ENCODE measurements around the gene AMZ1.
"Not testable (repeated sequence)": the region's sequence is repeated elsewhere in the genome, so short reads cannot be mapped to it uniquely, and the experiment has no call there.

Gene AMZ1

DNA sequence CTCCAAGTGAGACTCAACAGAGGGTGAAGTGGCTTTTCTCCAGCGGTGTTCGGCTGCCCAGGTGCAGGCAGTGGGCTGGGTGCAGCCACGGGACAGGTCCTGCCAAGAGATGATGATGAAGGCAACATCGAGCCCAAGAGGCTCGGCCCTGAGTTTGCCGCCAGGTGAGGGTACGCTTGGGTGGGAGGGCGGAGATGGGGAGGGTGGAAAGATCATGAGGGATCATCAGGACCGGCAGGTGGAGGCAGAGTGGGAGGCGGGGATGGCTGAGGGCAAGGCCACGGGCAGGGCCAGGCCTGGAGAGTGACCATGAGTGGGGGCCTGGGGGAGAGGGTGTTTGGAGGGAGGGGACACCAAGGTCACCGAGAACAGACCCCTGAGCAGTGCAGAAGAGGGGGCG, 17.8 kb upstream of the AMZ1 start:
- no peak for DNase-seq

DNA sequence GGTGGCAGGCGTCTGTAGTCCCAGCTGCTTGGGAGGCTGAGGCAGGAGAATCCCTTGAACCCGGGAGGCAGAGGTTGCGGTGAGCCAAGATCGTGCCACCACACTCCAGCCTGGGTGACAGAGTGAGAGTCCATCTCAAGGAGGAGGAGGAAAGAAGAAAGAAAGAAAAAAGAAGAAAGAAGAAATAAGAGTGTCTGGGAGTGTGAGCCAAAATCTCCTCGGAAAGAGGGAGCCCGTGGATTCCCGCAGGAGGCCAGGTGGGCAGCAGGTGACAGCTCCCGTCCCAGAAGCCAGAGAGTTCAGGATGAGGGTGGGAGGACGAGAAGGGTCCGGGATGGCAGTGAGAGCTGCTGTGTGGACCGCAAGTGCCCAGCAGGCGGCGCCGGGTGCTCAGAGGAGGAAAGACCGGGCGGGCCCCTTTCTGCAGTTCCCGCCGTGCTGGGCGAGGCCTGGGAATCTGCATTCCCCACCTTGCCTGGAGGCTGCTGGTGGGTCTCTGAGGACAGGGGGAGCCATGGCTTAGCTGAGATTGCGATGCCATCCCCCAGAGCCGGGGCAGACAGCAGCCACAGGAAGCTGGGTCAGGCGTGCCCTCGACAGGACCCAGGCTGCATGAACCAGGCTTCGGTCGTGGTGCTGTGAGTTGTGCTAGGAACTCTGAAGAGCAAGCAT, 17.1 kb upstream of the AMZ1 start:
- peak; percentile 57 for DNase-seq

DNA sequence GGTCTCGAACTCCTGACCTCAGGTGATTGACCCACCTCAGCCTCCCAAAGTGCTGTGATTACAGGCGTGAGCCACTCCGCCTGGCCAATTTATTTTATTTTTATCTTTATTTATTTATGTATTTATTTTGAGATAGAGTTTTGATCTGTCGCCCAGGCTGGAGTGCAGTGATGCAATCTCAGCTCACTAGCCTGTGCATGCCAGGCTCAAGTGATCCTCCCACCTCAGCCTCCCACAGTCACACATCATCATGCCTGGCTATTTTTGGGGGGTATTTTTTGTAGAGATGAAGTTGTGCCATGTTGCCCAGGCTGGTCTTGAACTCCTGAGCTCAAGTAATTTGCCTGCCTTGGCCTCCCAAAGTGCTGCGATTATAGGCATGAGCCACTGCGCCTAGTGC, 14.8 kb upstream of the AMZ1 start:
- DNase-seq, result not testable (repeated sequence)

DNA sequence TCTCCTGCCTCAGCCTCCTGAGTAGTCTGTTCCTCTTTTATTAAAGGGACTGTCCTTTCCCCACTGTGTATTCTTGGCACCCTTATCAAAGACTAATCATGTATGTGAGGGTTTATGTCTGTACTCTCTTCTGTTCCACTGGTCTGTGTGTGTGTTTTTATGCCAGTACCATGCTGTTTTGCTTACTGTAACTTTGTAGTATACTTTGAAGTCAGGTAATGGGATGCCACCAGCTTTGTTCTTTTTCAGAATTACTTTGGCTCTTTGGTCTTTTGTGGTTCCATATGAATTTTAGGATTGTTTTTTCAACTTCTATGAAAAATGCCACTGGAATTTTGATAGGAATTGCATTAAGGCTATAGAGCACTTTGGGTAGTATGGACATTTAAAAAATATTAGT, 14.1 kb upstream of the AMZ1 start:
- DNase-seq, result no peak

DNA sequence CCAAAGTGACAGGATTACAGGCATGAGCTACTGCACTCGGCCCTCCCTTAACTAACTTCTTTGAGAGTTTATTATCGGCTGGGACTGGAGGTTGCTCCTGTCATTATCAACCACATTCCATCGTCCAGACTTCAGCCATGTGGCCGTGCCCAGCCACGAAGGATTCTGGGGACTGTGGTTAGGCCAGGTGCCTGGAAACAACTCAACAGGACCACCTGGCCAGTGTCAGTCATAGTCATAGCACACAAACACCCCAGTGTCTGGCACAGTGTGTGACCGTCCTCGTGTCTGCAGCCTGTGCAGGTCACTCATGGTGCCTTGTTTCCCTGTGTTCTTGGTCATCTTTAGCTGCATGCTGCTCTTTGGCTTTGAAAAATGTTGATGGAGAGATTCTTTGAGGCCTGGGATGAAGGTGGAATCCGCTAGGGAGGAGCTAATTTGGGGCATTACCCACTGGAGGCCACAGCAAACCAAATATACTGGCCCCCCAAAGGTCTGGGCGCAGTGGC, 12.7 kb upstream of the AMZ1 start:
- no peak for DNase-seq

DNA sequence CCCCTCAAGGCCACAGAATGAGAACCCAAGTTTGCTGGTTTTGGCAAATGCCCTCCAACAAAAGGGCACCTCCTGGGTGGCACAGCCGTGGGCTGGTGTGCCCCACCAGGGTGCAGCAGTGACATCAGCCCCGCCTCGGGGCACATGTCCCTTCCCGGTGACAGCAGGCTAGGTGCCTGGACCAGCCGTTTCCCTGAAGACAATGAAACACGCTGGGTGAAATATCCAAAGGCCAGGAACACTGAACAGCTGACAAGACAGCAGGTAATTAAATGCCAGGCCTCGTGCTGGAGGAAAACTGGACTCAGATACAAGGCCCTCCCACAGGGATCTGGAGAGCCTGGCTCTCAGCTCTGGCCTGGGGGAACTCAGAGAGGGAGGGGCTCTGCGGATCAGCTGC, 11.4 kb upstream of the AMZ1 start:
- DNase-seq, result not testable (repeated sequence)

DNA sequence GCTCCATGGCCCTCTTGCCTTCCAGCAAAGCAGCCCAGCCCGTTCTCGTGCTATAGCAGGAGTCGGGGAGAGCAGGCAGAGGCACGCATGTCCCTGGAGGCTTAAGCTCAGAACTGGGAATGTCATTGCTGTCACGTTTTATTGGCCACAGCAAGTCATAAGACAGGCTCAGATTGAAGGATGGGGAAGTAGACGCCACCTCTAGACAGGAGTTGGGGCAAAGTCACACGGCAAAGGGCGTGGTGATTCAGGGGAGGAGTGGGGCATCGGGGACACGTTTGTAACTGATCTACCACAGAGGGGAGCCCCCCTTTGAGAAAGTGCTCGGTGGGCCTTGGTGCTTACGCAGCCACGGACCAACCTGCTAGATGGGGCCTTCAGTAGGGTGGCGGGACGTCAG, 9.5 kb upstream of the AMZ1 start:
- not testable (repeated sequence) for DNase-seq

DNA sequence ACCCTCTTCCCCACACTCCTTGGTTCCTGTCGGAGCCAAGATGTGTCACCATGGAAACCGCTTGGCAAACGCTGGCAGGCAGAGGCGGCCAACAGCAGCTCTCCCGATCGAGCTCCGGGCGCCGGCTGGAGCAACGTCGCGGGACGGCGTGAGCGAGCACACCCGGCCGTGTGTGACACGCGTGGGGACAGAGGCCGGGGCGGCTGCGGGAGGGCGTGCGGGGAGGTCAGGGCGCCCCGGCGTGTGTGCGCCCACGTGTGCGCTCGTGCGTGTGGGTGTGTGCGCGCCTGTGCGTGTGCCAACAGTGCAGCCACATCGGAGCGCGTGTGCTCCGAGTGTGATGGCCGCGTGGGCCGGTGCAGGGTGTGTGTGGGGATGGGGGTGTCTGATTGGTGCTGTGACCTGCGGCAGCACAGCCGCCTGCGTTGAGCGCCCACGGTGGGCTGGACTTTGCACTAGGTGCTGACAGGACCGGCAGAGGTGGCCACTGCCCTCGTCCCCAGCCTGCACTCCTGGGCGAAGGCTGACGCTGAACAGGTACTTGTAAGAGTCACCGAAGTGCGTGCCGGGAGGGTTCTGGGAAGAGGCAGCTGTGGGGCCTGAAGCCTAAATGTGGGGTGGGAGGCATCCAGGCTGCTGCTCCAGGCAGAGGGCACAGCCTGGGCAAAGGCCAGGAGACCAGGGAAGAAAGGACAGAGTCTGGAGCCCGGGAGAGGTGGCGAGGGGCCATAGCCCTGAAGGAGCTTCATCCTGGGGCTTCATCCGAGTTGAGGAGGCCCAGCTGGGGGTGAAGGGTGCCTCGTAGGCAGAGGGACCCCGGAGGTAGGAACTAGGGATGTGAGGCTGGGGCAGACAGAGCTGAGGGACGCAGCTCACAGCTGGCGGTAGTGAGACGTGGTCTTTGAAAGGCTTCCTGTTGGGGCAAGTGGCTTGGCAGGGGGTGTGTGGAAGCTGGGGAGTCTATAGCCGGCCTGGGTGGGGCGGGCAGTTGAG, 8.6 kb upstream of the AMZ1 start:
- not testable (repeated sequence) for DNase-seq

DNA sequence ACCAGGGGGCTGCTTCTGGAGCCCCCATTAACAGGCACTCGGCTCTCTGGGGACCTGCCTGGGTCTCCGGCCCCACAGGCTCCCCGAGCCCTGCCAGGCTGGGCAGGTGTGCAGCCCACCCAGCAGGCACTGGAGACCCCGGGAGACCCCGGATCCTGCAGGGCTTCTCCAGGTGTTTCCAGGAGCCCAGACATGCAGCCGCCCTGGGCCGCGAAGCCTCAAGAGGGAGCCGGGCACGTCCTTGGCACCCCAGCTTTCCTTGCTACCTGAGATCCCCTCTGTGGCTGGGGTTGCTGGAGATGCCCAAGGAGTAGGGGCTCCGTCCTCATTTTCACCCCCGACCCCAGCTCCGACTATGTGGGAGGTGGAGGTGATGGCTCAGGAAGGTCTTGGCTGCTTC, 7.7 kb upstream of the AMZ1 start:
- no peak for DNase-seq

DNA sequence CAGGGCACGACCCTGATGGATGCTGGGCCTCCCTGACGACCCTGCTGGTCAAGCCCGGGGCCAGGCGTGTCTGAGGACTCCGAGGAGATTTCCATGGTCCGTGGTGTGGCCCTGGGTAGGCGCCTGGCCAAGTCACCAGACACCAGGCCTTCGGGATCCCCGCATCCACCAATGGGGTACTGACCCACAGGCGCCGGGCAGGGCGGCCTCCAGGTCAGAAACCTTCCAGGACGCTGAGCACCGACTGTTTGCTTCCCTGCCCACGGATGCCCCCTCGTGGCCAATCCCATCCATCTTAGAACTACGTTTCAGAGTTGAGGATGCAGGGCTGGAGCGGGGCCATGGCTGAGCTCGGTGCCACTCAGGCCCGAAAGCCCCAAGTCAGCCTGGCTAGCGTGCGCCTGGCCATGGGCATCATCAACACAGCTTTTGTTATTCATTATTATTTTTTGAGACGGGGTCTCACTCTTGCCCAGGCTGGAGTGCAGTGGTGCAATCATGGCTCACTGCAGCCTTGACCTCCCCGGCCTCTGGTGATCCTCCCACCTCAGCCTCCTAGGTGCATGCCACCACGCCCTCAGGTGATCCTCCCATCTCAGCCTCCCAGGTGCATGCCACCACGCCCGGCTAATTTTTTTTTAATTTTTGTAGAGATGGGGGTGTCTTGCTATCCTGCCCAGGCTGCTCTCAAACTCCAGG, 7.1 kb upstream of the AMZ1 start:
- DNase-seq, result peak; percentile 68

DNA sequence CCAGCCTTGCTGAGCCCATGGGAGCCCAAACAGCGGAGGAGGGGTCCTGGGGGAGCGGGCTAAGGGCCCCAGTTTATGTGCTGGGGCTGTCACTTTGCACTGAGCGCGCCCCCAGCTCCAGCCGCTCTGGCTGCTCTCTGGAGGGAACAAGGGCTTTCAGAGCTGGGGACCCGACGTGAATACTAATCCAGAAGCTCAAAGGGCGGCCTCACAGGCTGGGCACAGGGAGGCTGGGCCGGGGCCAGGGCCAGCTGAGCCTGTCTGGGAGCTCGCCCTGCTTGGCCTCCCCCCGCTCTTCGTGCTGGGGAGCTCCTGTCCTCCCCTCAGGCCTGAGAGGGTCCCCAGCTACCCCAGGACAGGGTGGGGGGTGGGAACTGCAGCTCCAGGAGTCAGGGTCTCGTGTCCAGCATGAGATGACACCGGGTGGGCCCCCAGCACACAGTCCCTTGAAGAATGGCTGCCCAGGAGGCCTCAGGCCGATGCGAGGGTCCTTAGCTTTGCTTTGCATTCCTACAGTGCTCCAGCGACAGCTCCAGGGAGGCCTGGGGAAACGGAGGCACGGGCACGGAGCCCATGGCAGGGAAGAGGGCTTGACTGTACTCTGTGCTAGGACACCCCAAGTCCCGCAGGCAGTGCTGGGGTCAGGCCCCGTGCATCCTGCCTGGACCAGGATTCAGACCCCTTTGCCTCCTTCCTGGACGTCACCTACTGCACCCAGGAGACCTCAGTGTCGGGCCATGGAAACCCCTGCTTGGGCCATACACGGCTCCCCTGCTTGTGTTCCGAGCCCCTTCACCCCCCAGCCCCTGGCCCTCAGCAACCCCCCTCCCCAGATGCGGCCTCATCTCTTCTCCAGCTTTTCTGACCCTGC, 5.8 kb upstream of the AMZ1 start:
- DNase-seq, result no peak

DNA sequence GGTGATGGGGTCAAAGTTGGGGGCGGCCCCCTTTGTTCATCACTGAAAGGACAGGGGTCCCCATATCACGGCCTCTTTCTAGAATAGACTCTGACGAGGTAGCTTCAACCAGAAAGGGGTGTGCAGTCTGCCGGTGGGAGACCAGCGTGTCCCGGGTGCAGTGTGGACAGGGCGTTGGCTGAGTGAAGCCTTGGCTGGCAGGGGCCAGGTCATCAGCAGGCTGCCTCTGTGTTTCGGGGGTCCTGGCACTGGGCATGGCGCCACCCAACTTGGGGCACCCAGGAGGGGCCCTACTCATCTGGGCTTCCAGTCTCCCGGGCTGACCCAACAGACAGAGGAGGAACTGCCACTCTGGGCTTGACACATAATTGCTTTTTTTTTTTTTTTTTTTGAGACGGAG, 3.5 kb upstream of the AMZ1 start:
- no peak for DNase-seq

DNA sequence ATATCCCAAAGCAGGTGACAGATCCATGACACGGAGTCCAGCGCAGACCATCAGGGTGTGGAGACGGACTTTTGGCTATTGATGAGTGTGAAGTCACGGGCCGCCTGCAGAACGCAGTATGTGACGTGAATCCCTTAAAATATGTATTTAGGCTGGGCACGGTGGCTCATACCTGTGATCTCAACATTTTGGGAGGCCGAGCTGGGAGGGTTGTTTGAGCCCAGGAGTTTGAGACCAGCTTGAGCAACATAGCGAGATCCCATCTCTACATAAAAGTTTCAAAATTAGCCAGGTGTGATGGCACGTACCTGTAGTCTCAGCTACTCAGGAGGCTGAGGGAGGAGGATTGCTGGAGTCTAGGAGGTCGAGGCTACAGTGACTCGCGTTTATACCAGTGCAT, 1.9 kb upstream of the AMZ1 start:
- DNase-seq, result no peak

DNA sequence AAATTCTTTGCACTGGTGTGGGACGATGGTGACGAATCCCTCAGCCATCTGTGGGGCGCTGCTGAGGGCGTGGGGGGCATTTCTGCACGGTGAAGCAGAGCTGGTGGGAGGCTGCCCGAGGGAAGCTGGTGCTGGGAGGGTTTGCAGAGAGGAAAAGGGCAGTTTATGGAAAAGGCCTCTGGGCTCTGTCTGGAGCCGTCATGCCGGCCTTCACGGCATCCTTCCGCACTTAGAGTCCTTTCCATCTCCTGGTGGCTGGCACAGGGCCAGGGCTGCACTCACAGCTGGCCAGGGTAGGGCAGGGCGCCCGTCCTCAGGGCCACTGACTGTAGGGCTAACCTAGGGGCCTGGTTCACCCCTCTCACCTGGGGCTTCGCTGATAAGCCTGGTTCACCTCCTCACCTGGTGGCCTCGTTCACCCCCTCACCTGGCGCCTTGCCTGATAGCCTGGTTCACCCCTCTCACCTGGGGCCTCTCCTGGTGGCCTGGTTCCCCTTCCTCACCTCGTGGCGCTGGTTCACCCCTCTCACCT, 598 bp upstream of the AMZ1 start:
- DNase-seq, result peak; percentile 92

DNA sequence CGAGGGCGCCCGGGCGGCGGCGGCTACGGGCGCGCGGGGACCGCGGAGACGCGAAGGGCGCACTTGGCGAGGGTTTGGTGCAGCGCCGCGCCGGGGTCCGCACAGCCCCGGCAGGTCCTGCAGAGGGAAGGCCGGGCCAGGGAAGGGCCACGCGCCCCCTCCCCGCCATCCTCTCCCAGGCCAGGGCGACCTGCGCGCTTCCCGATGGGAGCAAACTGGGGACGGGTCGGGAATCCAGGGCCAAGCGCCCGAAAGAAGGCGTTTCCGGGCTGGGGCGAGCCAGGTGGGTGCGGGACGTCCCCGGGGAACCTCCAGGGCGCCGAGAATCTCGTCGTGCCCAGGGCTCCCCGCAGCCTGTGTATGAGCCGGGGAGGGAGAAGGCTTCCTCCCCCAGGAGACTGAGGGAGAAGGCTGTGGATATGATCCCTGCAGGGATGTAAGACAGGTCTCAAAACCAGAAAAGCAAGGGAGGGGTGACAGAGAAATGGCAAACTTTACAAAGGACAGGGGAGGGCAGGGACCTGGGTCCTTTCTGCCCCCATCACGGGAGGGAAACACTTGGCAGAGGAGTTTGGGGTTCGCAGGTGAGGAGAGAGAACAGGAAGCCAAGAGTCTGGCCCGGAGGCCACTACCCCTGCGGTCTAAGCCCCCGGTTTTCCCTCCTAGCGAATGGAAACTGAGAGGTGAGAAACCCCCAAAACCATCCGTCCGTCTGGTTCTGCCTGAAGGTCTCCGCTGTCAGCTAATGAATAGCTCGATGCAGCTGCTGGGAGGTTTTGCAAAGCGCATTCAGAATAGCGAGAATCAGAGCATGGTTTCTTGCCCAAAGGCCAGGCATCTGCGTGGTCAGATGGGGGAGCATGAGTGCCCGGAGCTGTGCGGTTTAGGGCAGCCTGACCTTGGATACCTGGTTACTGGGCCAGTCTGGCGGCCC, 674 bp downstream of the AMZ1 start:
- DNase-seq, result peak; percentile 36

DNA sequence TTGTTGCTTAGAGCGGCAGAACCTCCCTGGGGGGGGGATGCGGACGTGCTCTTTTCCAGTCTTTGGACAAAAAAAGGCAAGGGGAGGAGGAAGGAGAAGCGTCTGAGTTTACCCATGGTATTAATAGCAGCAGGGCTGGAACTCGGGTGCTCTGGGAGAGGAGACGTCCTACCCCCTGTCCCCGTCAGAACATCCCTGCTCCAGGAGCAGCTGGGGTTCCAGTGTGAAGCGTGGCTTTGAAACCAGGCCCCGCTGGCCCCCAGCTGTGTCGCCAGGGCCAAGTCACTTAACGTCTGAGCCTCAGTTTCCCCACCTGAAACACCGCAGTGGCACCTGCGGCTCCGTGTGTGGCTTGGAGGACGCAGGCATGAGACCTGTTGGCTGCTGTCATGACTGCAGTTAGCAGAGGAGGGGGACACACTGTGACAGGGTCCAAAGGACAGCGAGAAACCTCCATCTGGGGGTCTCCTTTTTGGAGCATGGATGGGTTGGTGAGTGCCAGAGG, 1.4 kb downstream of the AMZ1 start:
- DNase-seq, result no peak

DNA sequence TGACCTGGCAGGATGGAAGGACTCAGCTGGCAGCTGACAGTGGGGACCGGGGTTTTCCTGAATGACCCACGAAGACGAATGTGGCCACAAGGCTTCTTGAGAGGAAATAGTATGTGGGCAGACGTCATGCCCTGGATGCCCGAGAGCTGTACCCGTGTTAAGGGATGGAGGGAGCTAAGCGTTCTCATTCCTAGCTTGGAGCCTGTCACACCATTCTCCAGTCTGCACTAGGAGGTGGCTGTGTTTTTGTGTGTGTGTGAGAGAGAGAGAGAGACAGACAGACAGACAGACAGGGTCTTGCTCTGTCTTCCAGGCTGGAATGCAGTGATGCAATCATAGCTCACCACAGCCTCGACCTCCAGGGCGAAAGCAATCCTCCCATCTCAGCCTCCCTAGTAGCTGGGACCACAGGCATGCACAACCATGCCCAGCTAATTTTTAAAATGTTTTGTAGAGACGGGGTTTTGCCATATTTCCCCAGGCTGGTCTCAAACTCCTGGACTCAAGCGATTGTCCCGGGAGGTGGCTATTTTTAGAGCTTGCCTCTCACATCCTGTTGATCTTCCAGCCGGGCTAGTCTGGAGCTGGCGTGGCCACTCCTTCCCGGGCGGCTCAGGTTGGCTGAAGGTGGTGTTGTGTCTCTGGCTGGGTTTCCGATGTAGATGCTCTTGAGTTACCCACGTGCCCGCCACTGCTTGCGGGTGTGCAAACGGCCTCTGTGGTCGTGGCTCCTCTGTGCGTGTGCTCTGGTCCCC, 2.1 kb downstream of the AMZ1 start:
- DNase-seq, result peak; percentile 78

DNA sequence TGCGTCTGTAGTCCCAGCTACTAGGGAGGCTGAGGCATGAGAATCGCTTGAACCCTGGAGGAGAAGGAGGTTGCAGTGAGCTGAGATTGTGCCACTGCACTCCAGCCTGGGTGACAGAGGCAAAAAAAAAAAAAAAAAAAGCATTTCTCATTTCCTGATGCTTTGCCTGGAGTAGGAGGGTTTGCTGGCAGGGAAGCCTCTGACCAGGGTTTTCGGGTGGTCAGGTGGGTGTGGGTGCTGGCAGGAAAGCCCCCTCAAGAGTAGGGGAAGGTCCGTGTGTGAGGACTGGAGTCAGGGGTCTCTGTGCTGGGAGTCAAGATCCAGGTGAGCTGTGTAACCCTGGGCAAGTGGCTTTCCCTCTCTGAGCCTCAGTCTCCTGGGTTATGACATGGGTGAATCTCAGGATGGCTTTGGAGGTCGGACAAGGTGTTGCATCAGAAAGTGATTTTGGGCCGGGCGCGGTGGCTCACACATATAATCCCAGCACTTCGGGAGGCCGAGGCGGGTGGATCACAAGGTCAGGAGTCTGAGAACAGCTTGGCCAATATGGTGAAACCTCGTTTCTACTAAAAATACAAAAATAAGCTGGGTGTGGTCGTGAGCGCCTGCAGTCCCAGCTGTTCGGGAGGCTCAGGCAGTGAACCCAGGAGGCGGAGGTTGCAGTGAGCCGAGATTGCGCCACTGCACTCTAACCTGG, 3.2 kb downstream of the AMZ1 start:
- DNase-seq, result no peak

DNA sequence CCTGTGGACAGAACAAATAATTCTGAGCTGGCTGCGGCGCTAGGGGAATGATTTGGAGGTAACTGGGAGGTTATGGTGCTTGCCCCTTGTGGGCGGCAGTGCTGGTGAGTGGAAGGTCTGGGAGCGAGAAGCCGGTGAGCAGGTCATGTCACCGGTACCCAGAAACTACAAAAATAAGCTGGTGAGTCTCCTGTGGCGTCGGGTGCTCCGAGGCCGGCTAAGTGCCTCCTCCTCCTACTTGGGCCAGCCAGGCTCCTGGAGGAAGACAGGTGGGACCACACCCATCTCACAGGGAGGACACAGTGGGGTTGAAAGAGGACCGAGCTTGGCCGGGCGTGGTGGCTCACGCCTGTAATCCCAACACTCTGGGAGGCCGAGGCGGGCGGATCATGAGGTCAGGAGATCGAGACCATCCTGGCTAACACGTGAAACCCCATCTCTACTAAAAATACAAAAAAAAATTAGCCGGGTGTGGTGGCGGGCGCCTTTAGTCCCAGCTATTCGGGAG, 4.0 kb downstream of the AMZ1 start:
- DNase-seq, result not testable (repeated sequence)

Data from EL (cell line).